HepG2 (cell line): ENCODE data around the gene FGF14. TPM values are rescaled to one million over a fixed set of nuclear protein-coding genes. Genes with fewer than 3 reads are reported as not detected.

Source experiments
- ATAC-seq: fragments of 200-7000 bp; cut with Tn5 transposase; 3 replicates; pipeline ENCODE4 v1.9.1; 2020; ENCODE audit warnings: mild to moderate bottlenecking, moderate library complexity
- BruUV-seq: library from RNA; stranded (reverse); fragments of 400-500 nt; replicated peaks from 2 replicates; lab custom pipeline; 2021; lab: Mats Ljungman, UMichigan
- CTCF ChIA-PET: fragments of 300-600 bp; formaldehyde crosslinking; extraction: SDS; loops from one replicate; lab custom pipeline; 2021; ENCODE audit warnings: low total read pairs, inconsistent platforms, low intra/inter-chr PET ratio; lab: Yijun Ruan, JAX
- POLR2A ChIA-PET: fragments of 350-600 bp; sonication (Branson Sonifier 250); formaldehyde crosslinking; loops from one replicate; lab custom pipeline; 2020; ENCODE audit warnings: antibody characterized with exemption, inconsistent platforms; lab: Yijun Ruan, JAX
- DNase-seq: peaks from one replicate; pipeline ENCODE4 v3.0.0-alpha.2; 2015; ENCODE audit warnings: low spot score
- FAIRE-seq: peaks from 3 replicates; lab custom pipeline; 2011; peaks lifted over from hg19 to GRCh38; lab: Jason Lieb, UNC
- H2AFZ ChIP-seq: one replicate; pipeline ENCODE4 v1.6.1; 2011; ENCODE audit warnings: low read length, inconsistent platforms
- H3K27ac ChIP-seq: fragments of 300-600 bp; 3 replicates; pipeline ENCODE4 v1.8.0; 2011; ENCODE audit warnings: mixed run types, mild to moderate bottlenecking, mixed read lengths, low read length, inconsistent platforms; ENCODE audit not compliant: insufficient read depth; ENCODE audit errors: extremely low read length
- H3K27me3 ChIP-seq, 2 experiments: fragments of 200-600 bp in 1 of 2; 2 replicates in 1 of 2; 3 replicates in 1 of 2; pipeline versions ENCODE4 v1.6.0 to v1.8.0; 2011; ENCODE audit warnings: low read length in 2 of 2, mild to moderate bottlenecking in 2 of 2, moderate library complexity in 2 of 2, inconsistent platforms in 1 of 2; ENCODE audit not compliant: insufficient read depth in 2 of 2, control insufficient read depth in 1 of 2
- H3K36me3 ChIP-seq, 2 experiments: fragments of 200-600 bp in 1 of 2; replicated peaks in 1 of 2; 2 replicates in 1 of 2; 3 replicates in 1 of 2; pipeline versions ENCODE4 v1.5.1 to v1.8.0; 2011; ENCODE audit warnings: low read length in 2 of 2, inconsistent platforms in 1 of 2; ENCODE audit not compliant: insufficient read depth in 2 of 2, control insufficient read depth in 1 of 2
- H3K4me1 ChIP-seq: 2 replicates; pipeline ENCODE4 v1.5.1; 2012; ENCODE audit warnings: low read length, inconsistent platforms; ENCODE audit not compliant: insufficient read depth
- H3K4me2 ChIP-seq: 2 replicates; pipeline ENCODE4 v1.6.0; 2011; ENCODE audit warnings: low read depth, low read length, inconsistent platforms
- H3K4me3 ChIP-seq, 3 experiments: fragments of 200-600 bp in 1 of 3; sonication (generic), shearing (Covaris generic) in 1 of 3; replicated peaks in 1 of 3; 2 replicates each; pipeline ENCODE4 v1.5.1; 2011 to 2016; ENCODE audit warnings: low read length in 3 of 3, inconsistent platforms in 2 of 3, low read depth in 2 of 3, mild to moderate bottlenecking in 2 of 3, control low read depth in 1 of 3, mixed read lengths in 1 of 3; ENCODE audit not compliant: insufficient read depth in 1 of 3
- H3K79me2 ChIP-seq: one replicate; pipeline ENCODE4 v1.6.1; 2011; ENCODE audit warnings: low read length, inconsistent platforms; ENCODE audit not compliant: insufficient read depth
- H3K9ac ChIP-seq: 2 replicates; pipeline ENCODE4 v1.6.0; 2011; ENCODE audit warnings: mild to moderate bottlenecking, low read depth, low read length, inconsistent platforms; ENCODE audit not compliant: insufficient read depth
- H3K9me3 ChIP-seq: 2 replicates; pipeline ENCODE4 v1.5.1; 2012; ENCODE audit warnings: mild to moderate bottlenecking, low read length
- H4K20me1 ChIP-seq: 2 replicates; pipeline ENCODE4 v1.6.0; 2011; ENCODE audit warnings: inconsistent platforms, mild to moderate bottlenecking, low read length, moderate library complexity; ENCODE audit not compliant: insufficient read depth
- CENPT ChIP-seq: sonication (generic); formaldehyde crosslinking; IDR thresholded peaks from 2 replicates; pipeline ENCODE4 v1.8.0; 2022; ENCODE audit warnings: low read depth, mild to moderate bottlenecking, moderate library complexity, missing genetic modification reagents
- FOXA1 ChIP-seq, 2 experiments: fragments of 450-650 bp in 1 of 2; sonication (generic) in 1 of 2; formaldehyde crosslinking in 1 of 2; IDR thresholded peaks; 2 replicates each; pipeline versions ENCODE4 v1.4.0 to v1.6.1; 2016 to 2020; ENCODE audit warnings: missing genetic modification reagents in 1 of 2
- KLF15 ChIP-seq: sonication (generic); formaldehyde crosslinking; IDR thresholded peaks from 2 replicates; pipeline ENCODE4 v1.8.1; 2023; ENCODE audit warnings: borderline replicate concordance, mild to moderate bottlenecking, inconsistent platforms, missing genetic modification reagents, mixed read lengths
- ZNF343 ChIP-seq: sonication (generic); formaldehyde crosslinking; IDR thresholded peaks from 2 replicates; pipeline ENCODE4 v1.4.0; 2020; ENCODE audit warnings: mild to moderate bottlenecking, missing genetic modification reagents
- WGBS: methylation state at CpG from one replicate; pipeline ENCODE4 v1.1.6; 2017; ENCODE audit warnings: low lambda C conversion rate; 5-methylcytosine and 5-hydroxymethylcytosine counted together
- in situ Hi-C: cut with HindIII; loops from 2 replicates; pipeline ENCODE4 v1.10.0; 2017; ENCODE audit warnings: low pct_unique_long_range_greater_than_20kb; ENCODE audit not compliant: extremely low pct_ligation_motif_present
- intact Hi-C: fragments of 100-400 bp; cut with micrococcal nuclease; formaldehyde crosslinking; loops from one replicate; pipeline ENCODE4 v1.10.0; 2022; ENCODE audit not compliant: unreplicated experiment
- polyA plus RNA-seq, 8 experiments: library from polyadenylated mRNA; depleted of rRNA in 3 of 8; stranded (reverse) in 7 of 8; unstranded in 1 of 8; fragments of >200 nt; fragmentation: Illumina TruSeq in 4 of 8; extraction: Trizol in 4 of 8; gene quantifications; 2 replicates each; pipeline versions ENCODE4 v1.2.1 to v1.2.3, GENCODE V29; 2011 to 2016; ENCODE audit warnings: low read depth in 4 of 8, missing spikeins in 1 of 8, mixed read lengths in 1 of 8; ENCODE audit not compliant: insufficient read depth in 1 of 8
- total RNA-seq, 5 experiments: library from RNA; depleted of rRNA; stranded (reverse); fragments of >200 nt; fragmentation: Illumina TruSeq; extraction: Trizol; gene quantifications; 2 replicates each; pipeline ENCODE4 v1.2.3, GENCODE V29; 2016; ENCODE audit warnings: low read depth in 1 of 5
- TF ChIP-seq, protein P1 (sequence below): IDR thresholded peaks from 2 replicates; pipeline ENCODE4 v1.6.1; 2016; ENCODE audit warnings: missing compliant biosample characterization, missing genetic modification reagents, borderline replicate concordance
- TF ChIP-seq, protein P2 (sequence below): sonication (generic); formaldehyde crosslinking; IDR thresholded peaks from 2 replicates; pipeline ENCODE4 v1.4.0; 2020; ENCODE audit warnings: missing genetic modification reagents, borderline replicate concordance
- TF ChIP-seq, protein P3 (sequence below): sonication (generic); formaldehyde crosslinking; IDR thresholded peaks from 2 replicates; pipeline ENCODE4 v1.4.0; 2020; ENCODE audit warnings: missing genetic modification reagents

Gene FGF14
- total and polyA plus RNA-seq, 2 of the 13 experiments (the other 11 are each of a cell fraction or from before 2014, with no cell fraction given), result not detected

DNA sequence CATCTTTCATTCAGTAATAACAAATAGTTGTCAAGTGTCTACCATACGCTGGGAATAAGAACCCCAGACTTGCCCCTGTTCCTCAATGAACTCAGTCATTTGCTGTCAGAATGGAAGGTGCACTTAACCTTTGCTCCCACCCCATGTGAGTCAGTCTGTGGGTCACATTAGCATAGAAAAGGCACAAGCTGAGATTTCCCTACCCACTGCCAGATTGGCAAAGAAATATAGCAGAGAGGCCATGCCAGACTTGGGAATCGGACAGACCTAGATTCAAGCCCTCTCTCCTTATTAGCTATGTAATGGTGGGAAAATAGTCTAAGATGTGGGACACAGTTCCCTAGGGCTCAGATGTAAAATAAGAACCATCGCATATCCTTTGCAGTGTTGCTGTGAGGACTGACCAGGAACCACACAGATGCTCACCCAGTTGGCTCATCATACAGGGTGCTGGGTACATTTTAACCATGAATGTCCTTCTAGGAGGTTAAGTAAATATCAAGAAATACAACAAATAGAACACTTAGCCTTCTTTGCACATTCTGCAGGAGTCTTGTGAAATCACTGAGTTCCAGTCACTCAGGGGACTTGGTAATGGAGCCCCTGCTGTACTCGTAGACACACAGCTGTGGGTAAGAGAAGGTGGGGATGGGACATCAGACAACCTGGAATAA, 218.2 kb downstream of the FGF14 start:
- Histone ChIP-seq H2AFZ (no peak overlapping the region), H3K4me1 (no peaks in the 10 kb centered on the region), H3K27me3 (no peaks in the 10 kb centered on the region), H3K36me3 (no peaks in the 10 kb centered on the region), H3K4me3 (no peak overlapping the region), H3K9me3 (no peaks in the 10 kb centered on the region), H3K27ac (no peak overlapping the region), H3K79me2 (no peaks in the 10 kb centered on the region), H3K4me2 (no peak overlapping the region), H3K9ac (no peak overlapping the region), H4K20me1 (no peaks in the 10 kb centered on the region)
- TF ChIP-seq CENPT (CRISPR knock-in tag) (no peak), FOXA1 (IDR thresholded peaks at IDR 0.05) (no peak), FOXA1 (CRISPR knock-in tag; IDR thresholded peaks at IDR 0.05) (no peak), ZNF343 (CRISPR knock-in tag) (no peak), KLF15 (no peak)
- TF ChIP-seq, protein P1, sequence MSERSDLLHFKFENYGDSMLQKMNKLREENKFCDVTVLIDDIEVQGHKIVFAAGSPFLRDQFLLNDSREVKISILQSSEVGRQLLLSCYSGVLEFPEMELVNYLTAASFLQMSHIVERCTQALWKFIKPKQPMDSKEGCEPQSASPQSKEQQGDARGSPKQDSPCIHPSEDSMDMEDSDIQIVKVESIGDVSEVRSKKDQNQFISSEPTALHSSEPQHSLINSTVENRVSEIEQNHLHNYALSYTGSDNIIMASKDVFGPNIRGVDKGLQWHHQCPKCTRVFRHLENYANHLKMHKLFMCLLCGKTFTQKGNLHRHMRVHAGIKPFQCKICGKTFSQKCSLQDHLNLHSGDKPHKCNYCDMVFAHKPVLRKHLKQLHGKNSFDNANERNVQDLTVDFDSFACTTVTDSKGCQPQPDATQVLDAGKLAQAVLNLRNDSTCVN (CRISPR knock-in tag), result no peak
- TF ChIP-seq, protein P2, sequence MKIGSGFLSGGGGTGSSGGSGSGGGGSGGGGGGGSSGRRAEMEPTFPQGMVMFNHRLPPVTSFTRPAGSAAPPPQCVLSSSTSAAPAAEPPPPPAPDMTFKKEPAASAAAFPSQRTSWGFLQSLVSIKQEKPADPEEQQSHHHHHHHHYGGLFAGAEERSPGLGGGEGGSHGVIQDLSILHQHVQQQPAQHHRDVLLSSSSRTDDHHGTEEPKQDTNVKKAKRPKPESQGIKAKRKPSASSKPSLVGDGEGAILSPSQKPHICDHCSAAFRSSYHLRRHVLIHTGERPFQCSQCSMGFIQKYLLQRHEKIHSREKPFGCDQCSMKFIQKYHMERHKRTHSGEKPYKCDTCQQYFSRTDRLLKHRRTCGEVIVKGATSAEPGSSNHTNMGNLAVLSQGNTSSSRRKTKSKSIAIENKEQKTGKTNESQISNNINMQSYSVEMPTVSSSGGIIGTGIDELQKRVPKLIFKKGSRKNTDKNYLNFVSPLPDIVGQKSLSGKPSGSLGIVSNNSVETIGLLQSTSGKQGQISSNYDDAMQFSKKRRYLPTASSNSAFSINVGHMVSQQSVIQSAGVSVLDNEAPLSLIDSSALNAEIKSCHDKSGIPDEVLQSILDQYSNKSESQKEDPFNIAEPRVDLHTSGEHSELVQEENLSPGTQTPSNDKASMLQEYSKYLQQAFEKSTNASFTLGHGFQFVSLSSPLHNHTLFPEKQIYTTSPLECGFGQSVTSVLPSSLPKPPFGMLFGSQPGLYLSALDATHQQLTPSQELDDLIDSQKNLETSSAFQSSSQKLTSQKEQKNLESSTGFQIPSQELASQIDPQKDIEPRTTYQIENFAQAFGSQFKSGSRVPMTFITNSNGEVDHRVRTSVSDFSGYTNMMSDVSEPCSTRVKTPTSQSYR (CRISPR knock-in tag), result no peak
- TF ChIP-seq, protein P3, sequence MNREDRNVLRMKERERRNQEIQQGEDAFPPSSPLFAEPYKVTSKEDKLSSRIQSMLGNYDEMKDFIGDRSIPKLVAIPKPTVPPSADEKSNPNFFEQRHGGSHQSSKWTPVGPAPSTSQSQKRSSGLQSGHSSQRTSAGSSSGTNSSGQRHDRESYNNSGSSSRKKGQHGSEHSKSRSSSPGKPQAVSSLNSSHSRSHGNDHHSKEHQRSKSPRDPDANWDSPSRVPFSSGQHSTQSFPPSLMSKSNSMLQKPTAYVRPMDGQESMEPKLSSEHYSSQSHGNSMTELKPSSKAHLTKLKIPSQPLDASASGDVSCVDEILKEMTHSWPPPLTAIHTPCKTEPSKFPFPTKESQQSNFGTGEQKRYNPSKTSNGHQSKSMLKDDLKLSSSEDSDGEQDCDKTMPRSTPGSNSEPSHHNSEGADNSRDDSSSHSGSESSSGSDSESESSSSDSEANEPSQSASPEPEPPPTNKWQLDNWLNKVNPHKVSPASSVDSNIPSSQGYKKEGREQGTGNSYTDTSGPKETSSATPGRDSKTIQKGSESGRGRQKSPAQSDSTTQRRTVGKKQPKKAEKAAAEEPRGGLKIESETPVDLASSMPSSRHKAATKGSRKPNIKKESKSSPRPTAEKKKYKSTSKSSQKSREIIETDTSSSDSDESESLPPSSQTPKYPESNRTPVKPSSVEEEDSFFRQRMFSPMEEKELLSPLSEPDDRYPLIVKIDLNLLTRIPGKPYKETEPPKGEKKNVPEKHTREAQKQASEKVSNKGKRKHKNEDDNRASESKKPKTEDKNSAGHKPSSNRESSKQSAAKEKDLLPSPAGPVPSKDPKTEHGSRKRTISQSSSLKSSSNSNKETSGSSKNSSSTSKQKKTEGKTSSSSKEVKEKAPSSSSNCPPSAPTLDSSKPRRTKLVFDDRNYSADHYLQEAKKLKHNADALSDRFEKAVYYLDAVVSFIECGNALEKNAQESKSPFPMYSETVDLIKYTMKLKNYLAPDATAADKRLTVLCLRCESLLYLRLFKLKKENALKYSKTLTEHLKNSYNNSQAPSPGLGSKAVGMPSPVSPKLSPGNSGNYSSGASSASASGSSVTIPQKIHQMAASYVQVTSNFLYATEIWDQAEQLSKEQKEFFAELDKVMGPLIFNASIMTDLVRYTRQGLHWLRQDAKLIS, result no peak
- ChIA-PET POLR2A (no interaction called here), CTCF (no interaction called here)
- FAIRE-seq, result no peak
- no peak for ATAC-seq
- in situ Hi-C loops, result no loop called here
- no TSS peak for BruUV-seq
- DNase-seq, result no peak
- intact Hi-C loops, result no loop called here
- WGBS, result 13% methylated on average over 4 of the region's 4 CpGs
